NCI-H1105 treated with DMSO at 0.1 percent for 48 hours (cell line): ENCODE results near the gene CUX1.
"Not testable (repeated sequence)": the region's sequence is repeated elsewhere in the genome, so short reads cannot be mapped to it uniquely, and the experiment has no call there.

Experiments
- DNase-seq: peaks from one replicate; lab custom pipeline; 2025; lab: John Stamatoyannopoulos, UW

Gene CUX1

DNA sequence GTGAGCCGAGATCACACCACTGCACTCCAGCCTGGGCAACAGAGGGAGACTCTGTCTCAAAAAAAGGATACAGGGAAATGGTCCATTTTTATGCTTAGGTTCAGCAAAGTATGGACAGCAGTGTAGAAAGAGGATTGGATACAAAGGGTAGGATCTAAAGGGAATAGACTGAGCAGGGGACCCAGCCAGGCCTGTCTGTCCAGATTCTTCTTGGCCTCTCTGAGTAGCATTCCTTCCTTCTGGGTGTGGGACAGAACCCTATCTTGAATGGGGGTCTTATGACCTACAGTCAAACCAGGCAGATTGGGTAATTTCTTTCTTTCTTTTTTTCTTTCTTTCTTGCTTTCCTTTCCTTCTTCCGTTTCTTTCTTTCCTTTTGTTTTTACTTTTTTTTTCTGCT lies 494.9 kb downstream of the CUX1 start:
- DNase-seq: no peak

DNA sequence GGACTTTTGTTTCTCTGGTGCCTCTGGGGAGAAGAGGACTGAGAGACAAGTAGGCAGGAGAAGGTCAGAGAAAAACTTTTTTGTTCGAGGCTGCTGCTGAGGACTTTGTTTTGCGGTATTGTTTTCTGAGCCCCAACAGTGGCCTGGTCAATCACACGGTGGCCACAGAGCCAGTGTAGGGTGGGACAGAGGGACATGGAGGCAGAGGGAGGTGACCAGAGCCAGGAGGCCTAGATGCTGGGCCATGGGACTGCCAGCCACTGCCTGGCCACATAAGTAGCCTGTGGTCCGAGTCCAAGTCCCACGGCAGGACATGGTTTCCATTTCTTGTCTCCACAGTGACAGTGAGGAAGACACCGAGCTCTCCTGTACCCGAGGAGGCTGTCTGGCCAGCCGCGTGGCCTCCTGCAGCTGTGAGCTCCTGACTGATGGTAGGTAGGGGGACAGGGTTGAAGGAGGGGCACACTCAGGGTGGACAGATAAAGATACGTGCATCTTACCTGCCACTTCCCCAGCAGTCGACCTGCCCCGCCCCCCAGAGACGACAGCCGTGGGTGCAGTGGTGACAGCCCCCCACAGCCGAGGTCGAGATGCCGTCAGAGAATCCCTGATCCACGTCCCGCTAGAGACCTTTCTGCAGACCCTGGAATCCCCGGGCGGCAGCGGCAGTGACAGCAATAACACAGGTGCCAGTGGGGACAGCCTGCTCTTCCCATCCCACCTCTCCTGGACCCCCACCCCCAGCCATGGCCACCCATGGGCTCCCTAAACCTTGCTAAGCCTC lies 496.8 kb downstream of the CUX1 start:
- no peak for DNase-seq

DNA sequence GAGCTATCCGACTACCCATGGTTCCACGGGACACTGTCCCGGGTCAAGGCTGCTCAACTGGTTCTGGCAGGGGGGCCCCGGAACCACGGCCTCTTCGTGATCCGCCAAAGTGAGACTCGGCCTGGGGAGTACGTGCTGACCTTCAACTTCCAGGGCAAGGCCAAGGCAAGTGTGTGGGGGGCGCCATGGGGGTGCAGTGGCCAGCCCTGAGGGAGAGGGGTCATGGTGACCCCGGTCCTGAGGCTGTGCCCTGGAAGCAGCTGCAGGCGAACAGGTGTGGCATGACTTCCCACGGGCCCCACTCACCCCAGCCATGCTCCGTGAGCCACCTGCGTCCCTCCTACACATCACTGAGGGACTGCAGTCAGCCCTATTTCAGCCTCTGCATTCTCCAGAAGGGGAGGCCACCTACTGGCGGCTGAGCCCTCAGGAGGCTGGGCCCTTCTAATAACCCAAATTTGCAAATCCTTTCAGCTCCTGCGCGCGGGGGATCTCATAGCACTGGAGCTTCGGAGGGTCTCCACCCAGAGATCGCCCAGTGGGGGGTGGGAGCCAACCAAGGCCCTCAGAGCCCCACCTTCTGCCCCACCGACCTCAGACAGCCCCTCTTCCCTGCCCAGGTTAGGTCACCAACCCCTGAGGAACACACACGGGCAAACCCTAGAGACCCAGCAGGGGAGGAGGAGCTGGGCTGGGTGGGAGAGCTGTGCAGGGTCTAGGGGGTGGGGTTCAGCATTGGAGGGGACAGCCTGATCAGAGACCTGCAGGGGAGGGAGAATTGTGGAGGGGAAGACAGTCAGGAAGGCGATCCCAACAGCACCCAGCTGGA lies 500.0 kb downstream of the CUX1 start:
- no peak for DNase-seq

DNA sequence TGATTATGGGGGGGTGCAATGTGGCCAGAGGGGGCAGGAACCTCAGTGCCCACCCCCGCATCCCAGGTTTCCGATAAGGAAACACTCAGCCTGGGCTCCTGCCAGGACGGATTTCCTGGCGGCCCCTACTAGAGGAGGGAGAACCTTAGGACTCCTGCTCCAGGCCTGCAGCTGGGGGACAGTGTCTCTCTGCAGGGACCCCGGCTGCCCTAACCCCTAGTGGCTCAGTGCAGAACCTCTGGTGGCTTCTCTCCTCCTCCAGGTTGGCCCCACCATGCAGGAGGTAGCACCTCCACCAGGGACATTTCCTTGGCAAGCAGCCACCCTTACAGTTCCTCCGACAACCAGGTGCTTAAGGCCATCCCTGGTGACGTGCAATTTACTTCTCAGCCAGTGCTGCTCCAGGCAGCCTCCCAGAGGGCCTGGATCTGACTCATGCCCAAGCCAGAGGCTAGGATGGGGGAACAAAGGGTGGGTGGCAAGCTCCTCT lies 501.1 kb downstream of the CUX1 start:
- peak; percentile 7 for DNase-seq

DNA sequence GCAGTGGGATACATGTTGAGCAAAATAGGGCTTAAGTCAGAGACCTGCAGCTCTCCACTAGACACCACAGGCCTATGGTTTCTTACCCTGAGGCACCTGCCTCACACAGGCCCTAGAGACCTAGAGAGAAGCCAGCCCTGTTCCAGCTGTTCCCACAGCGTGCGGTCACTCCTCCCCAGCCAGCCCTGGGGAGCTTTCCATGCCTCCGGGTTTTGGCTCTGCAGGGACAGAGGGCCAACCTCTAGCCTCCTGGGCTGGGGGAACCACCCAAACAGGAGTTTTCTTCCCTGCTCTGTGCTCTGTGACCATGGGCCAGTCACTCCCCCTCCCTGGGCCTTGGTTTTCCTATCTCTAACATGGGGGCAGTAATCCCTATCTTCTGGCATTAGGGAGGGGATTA lies 502.2 kb downstream of the CUX1 start:
- DNase-seq: no peak

DNA sequence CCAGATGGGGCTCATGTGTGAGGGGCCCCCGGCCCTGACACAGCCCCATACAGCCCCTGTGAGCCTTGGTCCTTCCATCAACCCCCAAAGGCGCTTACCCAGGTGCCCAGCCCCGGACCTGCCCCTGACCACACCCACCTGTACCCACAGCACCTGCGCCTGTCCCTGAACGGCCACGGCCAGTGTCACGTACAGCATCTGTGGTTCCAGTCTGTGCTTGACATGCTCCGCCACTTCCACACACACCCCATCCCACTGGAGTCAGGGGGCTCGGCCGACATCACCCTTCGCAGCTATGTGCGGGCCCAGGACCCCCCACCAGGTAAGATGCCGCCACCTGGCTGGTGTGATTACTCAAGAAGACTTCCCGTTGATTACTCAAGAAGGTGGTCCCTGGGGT lies 502.8 kb downstream of the CUX1 start:
- DNase-seq: no peak

DNA sequence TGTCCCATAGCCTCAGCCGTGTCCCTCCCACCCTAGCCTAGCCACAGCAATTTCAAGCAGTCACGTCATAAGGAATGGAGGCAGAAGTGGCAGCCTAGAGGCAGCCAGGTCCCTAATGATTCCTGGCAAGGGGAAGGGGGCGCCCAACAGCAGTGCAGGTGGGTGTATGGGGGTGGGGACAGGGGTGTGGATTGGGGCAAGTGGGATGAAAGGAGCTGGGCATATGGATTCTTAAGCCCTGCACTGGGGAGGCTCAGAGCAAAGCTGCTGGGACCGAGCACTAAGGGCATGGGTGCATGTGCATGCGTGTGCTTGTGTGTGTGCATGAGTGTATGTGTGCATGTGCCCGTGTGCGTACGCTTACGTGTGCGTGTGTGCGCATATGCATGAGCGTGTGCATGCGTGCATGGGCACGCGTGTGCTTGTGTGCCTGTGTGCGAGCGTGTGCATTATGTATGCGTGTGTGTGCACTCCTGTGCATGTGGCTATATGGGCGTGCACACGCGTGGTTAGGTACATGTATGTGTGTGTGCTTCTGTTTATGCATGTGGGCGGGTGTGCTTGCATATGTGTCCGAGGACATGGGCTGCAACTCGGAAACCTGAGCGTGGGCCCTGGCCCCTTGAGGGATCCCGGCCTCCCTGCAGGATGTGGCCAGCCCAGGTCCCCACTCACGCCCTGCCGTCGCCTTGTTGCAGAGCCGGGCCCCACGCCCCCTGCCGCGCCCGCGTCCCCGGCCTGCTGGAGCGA lies 503.4 kb downstream of the CUX1 start:
- DNase-seq: no peak

DNA sequence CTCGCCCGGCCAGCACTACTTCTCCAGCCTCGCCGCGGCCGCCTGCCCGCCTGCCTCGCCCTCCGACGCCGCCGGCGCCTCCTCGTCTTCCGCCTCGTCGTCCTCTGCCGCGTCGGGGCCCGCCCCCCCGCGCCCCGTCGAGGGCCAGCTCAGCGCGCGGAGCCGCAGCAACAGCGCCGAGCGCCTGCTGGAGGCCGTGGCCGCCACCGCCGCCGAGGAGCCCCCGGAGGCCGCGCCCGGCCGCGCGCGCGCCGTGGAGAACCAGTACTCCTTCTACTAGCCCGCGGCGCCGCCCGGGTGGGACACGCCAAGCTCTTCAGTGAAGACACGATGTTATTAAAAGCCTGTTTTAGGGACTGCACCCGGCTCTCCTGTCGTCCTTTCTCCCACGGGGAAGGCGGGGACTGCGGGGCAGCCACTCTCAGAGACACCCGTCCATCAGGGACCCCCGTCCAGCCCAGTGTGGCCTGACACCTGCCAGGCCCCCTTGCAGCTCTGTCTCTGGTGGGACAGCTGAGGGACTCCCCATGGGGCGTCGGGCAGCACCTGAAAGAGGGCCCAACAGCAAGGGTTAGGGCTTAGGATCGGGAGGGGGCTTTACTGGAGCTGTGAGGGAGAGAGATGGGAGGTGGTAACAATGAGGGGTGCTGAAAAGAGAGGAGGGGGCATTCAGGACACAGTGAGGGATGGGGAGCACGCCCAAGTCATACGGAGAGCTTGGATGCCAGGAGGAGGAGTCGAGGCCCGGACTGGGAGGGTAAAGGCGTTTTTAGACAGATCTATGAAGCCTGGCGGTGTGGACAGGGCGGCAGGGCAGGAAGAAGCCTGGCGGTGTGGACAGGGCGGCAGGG lies 504.1 kb downstream of the CUX1 start:
- no peak for DNase-seq

DNA sequence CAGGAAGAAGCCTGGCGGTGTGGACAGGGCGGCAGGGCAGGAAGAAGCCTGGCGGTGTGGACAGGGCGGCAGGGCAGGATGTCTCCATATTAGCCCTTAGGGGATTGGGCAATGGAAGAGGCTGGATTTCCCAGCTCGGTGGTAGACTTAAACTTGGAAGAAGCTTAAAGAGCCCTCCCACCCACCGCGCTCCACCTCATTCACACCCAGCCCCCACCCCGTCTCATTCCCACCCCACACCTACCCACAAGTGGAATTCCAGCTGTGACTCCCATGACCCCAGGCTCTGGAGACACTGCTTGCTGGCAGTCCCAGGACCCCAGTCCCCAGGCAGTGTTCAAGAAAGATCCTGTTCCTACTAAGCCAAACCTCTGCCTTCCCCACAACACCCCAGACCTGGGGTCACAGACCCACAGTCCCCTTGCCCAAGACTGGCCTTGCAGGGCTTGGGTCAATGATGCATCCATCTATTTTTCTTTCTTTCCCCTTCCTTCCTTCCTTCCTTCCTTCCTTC lies 504.8 kb downstream of the CUX1 start:
- DNase-seq: no peak

DNA sequence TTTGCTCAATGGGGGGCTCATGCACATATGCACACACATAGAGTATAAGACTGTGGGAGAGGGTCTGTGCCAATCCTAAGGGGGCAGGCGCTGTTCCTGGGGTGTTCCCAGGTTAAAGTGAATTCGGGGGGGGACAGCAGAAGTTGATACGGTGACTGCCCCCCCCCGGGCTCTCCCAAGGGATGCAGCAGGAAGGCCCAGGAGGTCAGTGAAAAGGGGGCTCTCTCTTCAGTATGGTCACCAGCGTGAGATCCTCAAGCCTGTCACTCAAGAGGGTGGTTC lies 506.4 kb downstream of the CUX1 start:
- no peak for DNase-seq

DNA sequence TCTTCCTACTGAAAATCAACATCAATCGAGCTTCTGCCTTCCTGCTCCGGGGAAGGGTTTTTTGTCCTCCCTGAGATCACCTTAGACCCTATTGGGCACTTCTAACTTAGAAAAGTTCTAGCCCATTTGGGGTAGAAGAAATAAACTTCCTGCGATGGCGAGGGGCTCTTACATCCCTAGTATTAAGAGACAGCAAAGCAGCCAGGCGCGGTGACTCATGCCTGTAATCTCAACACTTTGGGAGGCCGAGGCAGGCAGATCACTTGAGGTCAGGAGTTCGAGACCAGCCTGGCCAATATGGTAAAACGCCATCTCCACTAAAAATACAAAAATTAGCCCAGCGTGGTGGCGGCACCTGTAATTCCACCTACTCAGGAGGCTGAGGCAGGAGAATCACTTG lies 507.7 kb downstream of the CUX1 start:
- not testable (repeated sequence) for DNase-seq

DNA sequence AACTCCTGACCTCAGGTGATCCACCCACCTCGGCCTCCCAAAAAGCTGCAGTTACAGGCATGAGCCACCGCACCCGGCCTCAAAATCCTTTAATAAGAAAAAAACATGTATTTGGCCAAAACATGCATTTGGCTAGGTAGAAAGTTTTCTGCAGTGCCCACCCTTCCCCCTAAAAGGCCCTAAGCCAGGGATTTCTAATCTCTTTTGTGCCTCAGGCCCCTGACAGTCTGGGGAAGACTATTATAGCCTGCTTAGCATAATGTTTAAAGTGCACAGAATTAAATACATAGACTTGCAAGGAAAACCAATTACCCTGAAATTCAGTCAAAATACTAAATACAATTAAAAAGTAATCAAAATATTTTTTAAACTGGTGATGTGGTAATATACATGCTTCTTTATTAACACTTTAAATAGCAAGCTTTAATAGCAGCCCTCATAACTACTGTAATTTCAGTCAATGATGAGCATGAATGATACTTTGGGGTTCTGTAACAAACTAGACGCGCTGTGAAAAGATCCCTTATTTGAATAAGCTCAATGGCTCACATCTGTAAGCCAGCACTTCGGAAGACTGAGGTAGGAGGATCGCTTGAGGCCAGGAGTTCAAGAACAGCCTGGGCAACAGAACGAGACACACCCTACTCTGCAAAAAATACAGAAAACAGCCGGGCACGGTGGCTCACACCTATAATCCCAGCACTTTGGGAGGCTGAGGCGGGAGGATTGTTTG lies 508.9 kb downstream of the CUX1 start:
- DNase-seq: no peak

DNA sequence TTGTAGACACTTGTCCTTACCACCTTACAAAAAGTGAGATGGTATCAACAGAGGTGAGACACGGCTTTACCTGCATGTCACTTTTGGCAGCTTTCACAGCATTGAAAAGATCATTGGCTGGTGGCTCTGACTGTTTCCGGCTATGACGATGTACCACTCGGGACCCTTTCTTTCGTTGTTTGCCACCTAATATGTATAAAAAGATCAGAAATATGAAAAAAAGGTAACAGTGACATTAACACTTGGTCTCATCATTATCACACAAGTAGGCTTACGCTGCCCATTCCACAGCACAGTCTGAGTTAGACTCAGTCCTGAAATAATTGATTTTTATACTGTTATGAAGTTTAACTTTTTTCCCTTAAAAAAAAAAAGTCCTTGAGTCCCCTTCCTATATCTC lies 509.8 kb downstream of the CUX1 start:
- not testable (repeated sequence) for DNase-seq

DNA sequence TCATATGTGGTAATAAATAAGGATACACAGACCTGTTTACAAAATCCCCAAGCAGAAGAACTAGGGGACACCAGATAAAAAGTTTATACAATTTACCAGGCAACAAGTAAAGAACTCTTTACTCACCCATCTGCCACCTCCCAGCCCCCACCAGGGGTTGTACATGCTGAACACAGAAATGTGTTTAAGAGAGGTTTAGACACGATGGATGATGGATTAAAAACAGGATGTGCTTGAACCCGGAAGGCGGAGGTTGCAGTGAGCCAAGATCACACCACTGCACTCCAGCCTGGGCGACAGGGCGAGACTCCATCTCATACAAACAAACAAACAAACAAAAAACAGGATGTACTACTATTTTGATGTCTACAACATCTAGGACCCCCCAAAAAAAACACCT lies 511.4 kb downstream of the CUX1 start:
- DNase-seq: not testable (repeated sequence)

DNA sequence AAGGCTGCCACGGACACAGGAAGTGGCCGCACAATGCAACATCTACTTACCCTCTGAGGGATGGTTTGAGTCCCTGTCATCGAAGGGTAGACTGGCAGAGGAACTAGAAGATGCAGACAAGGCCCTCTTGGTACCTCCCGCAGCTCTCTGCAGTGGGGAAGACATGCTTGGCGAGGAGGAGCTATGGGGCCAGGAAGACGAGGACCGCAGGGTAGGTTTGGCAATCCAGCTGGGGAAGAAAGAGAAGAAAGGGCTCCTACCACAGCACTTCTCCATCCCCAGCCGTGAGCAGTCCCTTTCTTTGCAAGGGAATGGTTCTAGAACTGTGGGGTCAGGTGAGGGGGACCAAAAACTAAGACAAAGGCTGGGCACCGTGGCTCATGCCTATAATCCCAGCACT lies 511.9 kb downstream of the CUX1 start:
- DNase-seq: not testable (repeated sequence)

DNA sequence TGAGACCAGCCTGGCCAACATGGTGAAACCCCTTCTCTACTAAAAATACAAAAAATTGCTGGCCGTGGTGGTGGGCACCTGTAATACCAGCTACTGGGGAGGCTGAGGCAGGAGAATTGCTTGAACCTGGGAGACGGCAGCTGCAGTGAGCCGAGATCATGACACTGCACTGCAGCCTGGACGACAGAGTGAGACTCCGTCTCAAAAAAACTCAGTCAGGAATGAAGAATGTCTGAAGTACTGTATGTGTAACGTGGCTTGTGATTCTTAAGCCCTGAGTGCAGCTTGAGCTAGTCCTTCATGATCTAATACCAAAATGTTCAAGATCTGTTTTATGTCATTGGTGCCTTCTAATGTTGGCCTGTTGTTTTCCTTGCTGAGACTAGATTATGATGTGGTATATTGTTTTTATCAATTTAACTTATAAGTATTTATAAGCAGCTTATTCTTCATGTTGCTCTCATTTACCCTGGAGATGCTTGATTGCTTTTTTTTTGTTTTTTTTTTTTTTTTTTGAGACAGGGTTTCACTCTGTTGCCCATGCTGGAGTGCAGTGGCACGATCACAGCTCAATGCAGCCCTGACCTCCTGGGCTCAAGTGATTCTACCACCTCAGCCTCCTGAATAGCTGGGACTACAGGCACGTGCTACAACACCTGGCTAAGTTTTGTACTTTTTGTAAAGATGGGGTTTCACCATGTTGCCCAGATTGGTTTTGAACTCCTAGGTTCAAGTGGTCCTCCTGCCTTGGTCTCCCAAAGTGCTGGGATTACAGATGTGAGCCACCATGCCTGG lies 513.4 kb downstream of the CUX1 start:
- not testable (repeated sequence) for DNase-seq
